HepG2 (cell line): ENCODE measurements around the gene SENP5. TPM values are rescaled to one million over a fixed set of nuclear protein-coding genes. Genes with fewer than 3 reads are reported as not detected.

ENCODE experiments used
- ATF3 ChIP-seq: sonication (generic); formaldehyde crosslinking; IDR thresholded peaks from 2 replicates; pipeline ENCODE4 v1.4.0; 2020; ENCODE audit warnings: missing genetic modification reagents
- CCDC6 ChIP-seq: sonication (generic); formaldehyde crosslinking; IDR thresholded peaks from 2 replicates; pipeline ENCODE4 v1.8.1; 2022; ENCODE audit warnings: mild to moderate bottlenecking, missing genetic modification reagents, moderate library complexity
- EHMT2 ChIP-seq: fragments of 200-600 bp; sonication (generic); IDR thresholded peaks from 2 replicates; pipeline ENCODE4 v1.7.0; 2017; ENCODE audit warnings: antibody characterized with exemption, low read depth, low read length, borderline replicate concordance
- FOXO1 ChIP-seq: sonication (generic); formaldehyde crosslinking; IDR thresholded peaks from 2 replicates; pipeline ENCODE4 v1.4.0; 2020; ENCODE audit warnings: missing genetic modification reagents
- HDAC1 ChIP-seq: sonication (generic); formaldehyde crosslinking; IDR thresholded peaks from 2 replicates; pipeline ENCODE4 v1.5.1; 2020; ENCODE audit warnings: mild to moderate bottlenecking, missing genetic modification reagents
- RARA ChIP-seq: IDR thresholded peaks from 2 replicates; pipeline ENCODE4 v1.6.1; 2016; ENCODE audit warnings: missing genetic modification reagents, missing compliant biosample characterization
- RNF2 ChIP-seq: fragments of 450-650 bp; conservative IDR thresholded peaks from 2 replicates; pipeline ENCODE4 v1.6.1; 2016; ENCODE audit warnings: low read depth
- SP5 ChIP-seq: IDR thresholded peaks from 2 replicates; pipeline ENCODE4 v1.6.1; 2016; ENCODE audit warnings: low read depth, borderline replicate concordance
- TFDP2 ChIP-seq: sonication (generic); formaldehyde crosslinking; IDR thresholded peaks from 2 replicates; pipeline ENCODE4 v1.4.0; 2020; ENCODE audit warnings: missing genetic modification reagents
- ZFP62 ChIP-seq: sonication (generic); formaldehyde crosslinking; IDR thresholded peaks from 2 replicates; pipeline ENCODE4 v1.4.0; 2020; ENCODE audit warnings: missing genetic modification reagents
- ZNF432 ChIP-seq: sonication (generic); formaldehyde crosslinking; IDR thresholded peaks from 2 replicates; pipeline ENCODE4 v1.5.0; 2020; ENCODE audit warnings: missing genetic modification reagents, mild to moderate bottlenecking, borderline replicate concordance
- ZNF720 ChIP-seq: sonication (generic); formaldehyde crosslinking; IDR thresholded peaks from 2 replicates; pipeline ENCODE4 v1.4.0; 2020; ENCODE audit warnings: missing genetic modification reagents
- ZNF746 ChIP-seq: sonication (generic); formaldehyde crosslinking; IDR thresholded peaks from 2 replicates; pipeline ENCODE4 v1.8.0; 2022; ENCODE audit warnings: mild to moderate bottlenecking, missing genetic modification reagents
- polyA plus RNA-seq, 8 experiments: library from polyadenylated mRNA; depleted of rRNA in 3 of 8; stranded (reverse) in 7 of 8; unstranded in 1 of 8; fragments of >200 nt; fragmentation: Illumina TruSeq in 4 of 8; extraction: Trizol in 4 of 8; gene quantifications; 2 replicates each; pipeline versions ENCODE4 v1.2.1 to v1.2.3, GENCODE V29; 2011 to 2016; ENCODE audit warnings: low read depth in 4 of 8, missing spikeins in 1 of 8, mixed read lengths in 1 of 8; ENCODE audit not compliant: insufficient read depth in 1 of 8
- total RNA-seq, 5 experiments: library from RNA; depleted of rRNA; stranded (reverse); fragments of >200 nt; fragmentation: Illumina TruSeq; extraction: Trizol; gene quantifications; 2 replicates each; pipeline ENCODE4 v1.2.3, GENCODE V29; 2016; ENCODE audit warnings: low read depth in 1 of 5
- TF ChIP-seq, protein P1 (sequence below): sonication (generic); formaldehyde crosslinking; IDR thresholded peaks from 2 replicates; pipeline ENCODE4 v1.8.1; 2022; ENCODE audit warnings: low read depth, mild to moderate bottlenecking, missing genetic modification reagents
- TF ChIP-seq, protein P2 (sequence below): sonication (generic); formaldehyde crosslinking; IDR thresholded peaks from 2 replicates; pipeline ENCODE4 v1.5.0; 2020; ENCODE audit warnings: missing genetic modification reagents
- TF ChIP-seq, protein P3 (sequence below): sonication (generic); formaldehyde crosslinking; IDR thresholded peaks from 2 replicates; pipeline ENCODE4 v1.4.0; 2020; ENCODE audit warnings: missing genetic modification reagents, borderline replicate concordance
- TF ChIP-seq, protein P4 (sequence below): sonication (generic); formaldehyde crosslinking; IDR thresholded peaks from 2 replicates; pipeline ENCODE4 v1.5.0; 2020; ENCODE audit warnings: mild to moderate bottlenecking, missing genetic modification reagents

The SENP5 gene
- total and polyA plus RNA-seq, 2 of the 13 experiments (the other 11 are each of a cell fraction or from before 2014, with no cell fraction given), result 17.6 to 30.9 TPM

DNA sequence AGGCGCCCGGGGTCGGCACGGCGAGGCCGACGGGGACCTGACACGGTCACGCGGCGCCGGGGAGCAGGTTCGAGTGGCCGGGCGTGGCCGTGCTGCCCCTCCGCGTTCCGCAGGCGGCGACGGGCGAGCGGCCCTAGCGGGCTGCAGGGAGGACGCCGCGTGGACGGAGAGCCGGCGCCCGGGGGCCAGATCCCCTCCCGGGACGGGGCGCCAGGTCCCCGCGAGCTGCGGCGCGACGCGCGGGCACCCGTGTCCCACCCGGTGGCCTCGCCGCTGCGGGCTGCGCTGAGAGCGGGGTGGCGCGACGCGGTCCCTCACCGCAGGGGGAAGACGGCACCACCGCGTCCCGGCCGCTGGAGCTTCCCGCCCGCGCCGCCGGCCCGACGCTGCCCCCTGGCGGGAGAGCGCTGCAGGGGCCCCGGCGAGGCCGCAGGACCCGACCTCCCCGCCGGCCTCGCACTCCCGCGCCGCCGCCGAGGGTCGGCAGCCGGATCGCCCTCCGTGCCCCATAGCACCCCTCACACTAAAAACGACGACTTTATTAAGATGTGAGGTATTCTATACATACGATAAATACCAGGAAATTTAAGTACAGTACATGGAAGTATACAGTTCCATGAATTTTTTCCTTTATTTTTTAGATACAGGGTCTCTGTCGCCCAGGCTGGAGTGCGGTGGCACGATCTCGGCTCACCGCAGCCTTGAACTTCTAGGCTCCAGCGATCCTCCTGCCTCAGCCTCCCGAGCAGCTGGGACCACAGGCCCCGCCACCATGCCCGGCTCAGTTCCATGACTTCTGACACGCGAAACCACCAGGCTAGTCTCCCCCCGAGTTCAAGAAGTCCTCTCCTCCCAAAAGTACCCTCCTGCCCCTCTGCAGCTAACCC, 102.2 kb downstream of the SENP5 start (continued):
- TF ChIP-seq, protein P1, sequence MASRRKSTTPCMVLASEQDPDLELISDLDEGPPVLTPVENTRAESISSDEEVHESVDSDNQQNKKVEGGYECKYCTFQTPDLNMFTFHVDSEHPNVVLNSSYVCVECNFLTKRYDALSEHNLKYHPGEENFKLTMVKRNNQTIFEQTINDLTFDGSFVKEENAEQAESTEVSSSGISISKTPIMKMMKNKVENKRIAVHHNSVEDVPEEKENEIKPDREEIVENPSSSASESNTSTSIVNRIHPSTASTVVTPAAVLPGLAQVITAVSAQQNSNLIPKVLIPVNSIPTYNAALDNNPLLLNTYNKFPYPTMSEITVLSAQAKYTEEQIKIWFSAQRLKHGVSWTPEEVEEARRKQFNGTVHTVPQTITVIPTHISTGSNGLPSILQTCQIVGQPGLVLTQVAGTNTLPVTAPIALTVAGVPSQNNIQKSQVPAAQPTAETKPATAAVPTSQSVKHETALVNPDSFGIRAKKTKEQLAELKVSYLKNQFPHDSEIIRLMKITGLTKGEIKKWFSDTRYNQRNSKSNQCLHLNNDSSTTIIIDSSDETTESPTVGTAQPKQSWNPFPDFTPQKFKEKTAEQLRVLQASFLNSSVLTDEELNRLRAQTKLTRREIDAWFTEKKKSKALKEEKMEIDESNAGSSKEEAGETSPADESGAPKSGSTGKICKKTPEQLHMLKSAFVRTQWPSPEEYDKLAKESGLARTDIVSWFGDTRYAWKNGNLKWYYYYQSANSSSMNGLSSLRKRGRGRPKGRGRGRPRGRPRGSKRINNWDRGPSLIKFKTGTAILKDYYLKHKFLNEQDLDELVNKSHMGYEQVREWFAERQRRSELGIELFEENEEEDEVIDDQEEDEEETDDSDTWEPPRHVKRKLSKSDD (CRISPR knock-in tag), result 0 out of 2 replicates have a peak, but pooled peaks have one; percentile 64
- TF ChIP-seq FOXO1 (CRISPR knock-in tag) (0 out of 2 replicates have a peak, but pooled peaks have one; percentile 10), ATF3 (CRISPR knock-in tag) (no peak), ZNF746 (CRISPR knock-in tag) (peak; percentile 44; the same call in 1 of the 2 replicates), TFDP2 (peak; percentile 81), CCDC6 (CRISPR knock-in tag) (peak; percentile 69; the same call in 1 of the 2 replicates), ZNF720 (CRISPR knock-in tag) (no peak), RNF2 (peak; percentile 67; the same call in 1 of the 2 replicates), RARA (CRISPR knock-in tag) (peak; percentile 20), ZNF432 (CRISPR knock-in tag) (no peak), EHMT2 (no peak), SP5 (CRISPR knock-in tag) (0 out of 2 replicates have a peak, but pooled peaks have one; percentile 12), ZFP62 (CRISPR knock-in tag) (no peak), HDAC1 (CRISPR knock-in tag) (0 out of 2 replicates have a peak, but pooled peaks have one; percentile 27)
- TF ChIP-seq, protein P2, sequence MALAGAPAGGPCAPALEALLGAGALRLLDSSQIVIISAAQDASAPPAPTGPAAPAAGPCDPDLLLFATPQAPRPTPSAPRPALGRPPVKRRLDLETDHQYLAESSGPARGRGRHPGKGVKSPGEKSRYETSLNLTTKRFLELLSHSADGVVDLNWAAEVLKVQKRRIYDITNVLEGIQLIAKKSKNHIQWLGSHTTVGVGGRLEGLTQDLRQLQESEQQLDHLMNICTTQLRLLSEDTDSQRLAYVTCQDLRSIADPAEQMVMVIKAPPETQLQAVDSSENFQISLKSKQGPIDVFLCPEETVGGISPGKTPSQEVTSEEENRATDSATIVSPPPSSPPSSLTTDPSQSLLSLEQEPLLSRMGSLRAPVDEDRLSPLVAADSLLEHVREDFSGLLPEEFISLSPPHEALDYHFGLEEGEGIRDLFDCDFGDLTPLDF (CRISPR knock-in tag), result peak; percentile 42; the same call in 1 of the 2 replicates
- TF ChIP-seq, protein P3, sequence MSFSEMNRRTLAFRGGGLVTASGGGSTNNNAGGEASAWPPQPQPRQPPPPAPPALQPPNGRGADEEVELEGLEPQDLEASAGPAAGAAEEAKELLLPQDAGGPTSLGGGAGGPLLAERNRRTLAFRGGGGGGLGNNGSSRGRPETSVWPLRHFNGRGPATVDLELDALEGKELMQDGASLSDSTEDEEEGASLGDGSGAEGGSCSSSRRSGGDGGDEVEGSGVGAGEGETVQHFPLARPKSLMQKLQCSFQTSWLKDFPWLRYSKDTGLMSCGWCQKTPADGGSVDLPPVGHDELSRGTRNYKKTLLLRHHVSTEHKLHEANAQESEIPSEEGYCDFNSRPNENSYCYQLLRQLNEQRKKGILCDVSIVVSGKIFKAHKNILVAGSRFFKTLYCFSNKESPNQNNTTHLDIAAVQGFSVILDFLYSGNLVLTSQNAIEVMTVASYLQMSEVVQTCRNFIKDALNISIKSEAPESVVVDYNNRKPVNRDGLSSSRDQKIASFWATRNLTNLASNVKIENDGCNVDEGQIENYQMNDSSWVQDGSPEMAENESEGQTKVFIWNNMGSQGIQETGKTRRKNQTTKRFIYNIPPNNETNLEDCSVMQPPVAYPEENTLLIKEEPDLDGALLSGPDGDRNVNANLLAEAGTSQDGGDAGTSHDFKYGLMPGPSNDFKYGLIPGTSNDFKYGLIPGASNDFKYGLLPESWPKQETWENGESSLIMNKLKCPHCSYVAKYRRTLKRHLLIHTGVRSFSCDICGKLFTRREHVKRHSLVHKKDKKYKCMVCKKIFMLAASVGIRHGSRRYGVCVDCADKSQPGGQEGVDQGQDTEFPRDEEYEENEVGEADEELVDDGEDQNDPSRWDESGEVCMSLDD (CRISPR knock-in tag), result no peak
- TF ChIP-seq, protein P4, sequence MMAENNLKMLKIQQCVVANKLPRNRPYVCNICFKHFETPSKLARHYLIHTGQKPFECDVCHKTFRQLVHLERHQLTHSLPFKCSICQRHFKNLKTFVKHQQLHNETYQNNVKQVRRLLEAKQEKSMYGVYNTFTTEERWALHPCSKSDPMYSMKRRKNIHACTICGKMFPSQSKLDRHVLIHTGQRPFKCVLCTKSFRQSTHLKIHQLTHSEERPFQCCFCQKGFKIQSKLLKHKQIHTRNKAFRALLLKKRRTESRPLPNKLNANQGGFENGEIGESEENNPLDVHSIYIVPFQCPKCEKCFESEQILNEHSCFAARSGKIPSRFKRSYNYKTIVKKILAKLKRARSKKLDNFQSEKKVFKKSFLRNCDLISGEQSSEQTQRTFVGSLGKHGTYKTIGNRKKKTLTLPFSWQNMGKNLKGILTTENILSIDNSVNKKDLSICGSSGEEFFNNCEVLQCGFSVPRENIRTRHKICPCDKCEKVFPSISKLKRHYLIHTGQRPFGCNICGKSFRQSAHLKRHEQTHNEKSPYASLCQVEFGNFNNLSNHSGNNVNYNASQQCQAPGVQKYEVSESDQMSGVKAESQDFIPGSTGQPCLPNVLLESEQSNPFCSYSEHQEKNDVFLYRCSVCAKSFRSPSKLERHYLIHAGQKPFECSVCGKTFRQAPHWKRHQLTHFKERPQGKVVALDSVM (CRISPR knock-in tag), result peak; percentile 87
